Endothelial cell of umbilical vein (primary cell): ENCODE results near the gene MAN2A1. TPM values are rescaled to one million over a fixed set of nuclear protein-coding genes. Genes with fewer than 3 reads are reported as not detected.

ENCODE experiments used
- BruUV-seq: library from RNA; stranded (reverse); fragments of 400-500 nt; replicated peaks from 2 replicates; lab custom pipeline; 2021; lab: Mats Ljungman, UMichigan
- CTCF ChIA-PET: fragments of 300-600, 350-600 bp; sonication (Branson Sonifier 250); formaldehyde crosslinking; loops from one replicate; lab custom pipeline; 2021; ENCODE audit warnings: antibody characterized with exemption, inconsistent platforms; lab: Charles Lee
- POLR2A ChIA-PET: fragments of 300-600, 350-600 bp; sonication (Branson Sonifier 250); formaldehyde crosslinking; loops from one replicate; lab custom pipeline; 2021; ENCODE audit warnings: antibody characterized with exemption, inconsistent platforms; lab: Charles Lee
- DNase-seq: peaks from one replicate; pipeline ENCODE4 v3.0.0-alpha.2; 2011; ENCODE audit warnings: low read depth, low spot score
- FAIRE-seq: peaks from 2 replicates; lab custom pipeline; 2011; peaks lifted over from hg19 to GRCh38; lab: Jason Lieb, UNC
- H2AFZ ChIP-seq: 2 replicates; pipeline ENCODE4 v1.6.0; 2012; ENCODE audit warnings: low read depth, low read length, control low read depth, inconsistent platforms
- H3K27ac ChIP-seq: 2 replicates; pipeline ENCODE4 v1.5.1; 2011; ENCODE audit warnings: low read depth, mild to moderate bottlenecking, control low read depth, low read length, moderate library complexity; ENCODE audit not compliant: insufficient read depth
- H3K27me3 ChIP-seq, 2 experiments: 2 replicates each; pipeline versions ENCODE4 v1.6.0 to v1.6.1; 2011; ENCODE audit warnings: low read length in 2 of 2, mixed read lengths in 1 of 2; ENCODE audit not compliant: control insufficient read depth in 2 of 2, insufficient read depth in 2 of 2
- H3K36me3 ChIP-seq, 2 experiments: 2 replicates in 1 of 2; 3 replicates in 1 of 2; pipeline ENCODE4 v1.5.1; 2011; ENCODE audit warnings: low read length in 2 of 2, mild to moderate bottlenecking in 1 of 2, moderate library complexity in 1 of 2; ENCODE audit not compliant: control insufficient read depth in 2 of 2, insufficient read depth in 2 of 2; ENCODE audit errors: extremely low read depth in 1 of 2
- H3K4me1 ChIP-seq: 3 replicates; pipeline ENCODE4 v1.5.1; 2011; ENCODE audit warnings: mild to moderate bottlenecking, low read length; ENCODE audit not compliant: control insufficient read depth, insufficient read depth; ENCODE audit errors: extremely low read depth
- H3K4me2 ChIP-seq: 2 replicates; pipeline ENCODE4 v1.6.1; 2011; ENCODE audit warnings: low read length, control low read depth, mixed read lengths; ENCODE audit not compliant: insufficient read depth
- H3K4me3 ChIP-seq, 3 experiments: fragments of 200-600 bp in 1 of 3; sonication (generic), shearing (Covaris generic) in 1 of 3; replicated peaks in 1 of 3; 2 replicates each; pipeline ENCODE4 v1.5.1; 2011 to 2016; ENCODE audit warnings: control low read depth in 3 of 3, low read length in 3 of 3, mild to moderate bottlenecking in 2 of 3, inconsistent platforms in 1 of 3, low read depth in 1 of 3, moderate library complexity in 1 of 3; ENCODE audit not compliant: insufficient read depth in 1 of 3
- H3K79me2 ChIP-seq: 2 replicates; pipeline ENCODE4 v1.6.0; 2012; ENCODE audit warnings: low read length, inconsistent platforms; ENCODE audit not compliant: control insufficient read depth, insufficient read depth
- H3K9ac ChIP-seq: replicated peaks from 2 replicates; pipeline ENCODE3; 2011; ENCODE audit warnings: low read length, control low read depth; ENCODE audit not compliant: insufficient read depth; ENCODE audit errors: extremely low read depth
- H3K9me1 ChIP-seq: replicated peaks from 3 replicates; pipeline ENCODE4 v1.6.0; 2011; ENCODE audit warnings: mild to moderate bottlenecking, low read length; ENCODE audit not compliant: control insufficient read depth, insufficient read depth; ENCODE audit errors: extremely low read depth
- H3K9me3 ChIP-seq: replicated peaks from 2 replicates; pipeline ENCODE4 v1.5.1; 2012; ENCODE audit warnings: low read length, inconsistent platforms; ENCODE audit not compliant: control insufficient read depth, insufficient read depth
- H4K20me1 ChIP-seq: replicated peaks from 2 replicates; pipeline ENCODE3; 2011; ENCODE audit warnings: mild to moderate bottlenecking, low read length; ENCODE audit not compliant: control insufficient read depth, insufficient read depth; ENCODE audit errors: extremely low read depth
- EZH2 ChIP-seq: IDR thresholded peaks from 2 replicates; pipeline ENCODE4 v1.6.1; 2012; ENCODE audit warnings: borderline replicate concordance, low read depth, mild to moderate bottlenecking, moderate library complexity, low read length, inconsistent platforms; ENCODE audit not compliant: severe bottlenecking
- FOS ChIP-seq: IDR thresholded peaks from 2 replicates; pipeline ENCODE4 v1.6.1; 2011; ENCODE audit warnings: mild to moderate bottlenecking, low read length, moderate library complexity, borderline replicate concordance; ENCODE audit not compliant: insufficient read depth
- GATA2 ChIP-seq: IDR thresholded peaks from 2 replicates; pipeline ENCODE4 v1.7.0; 2011; ENCODE audit warnings: low read depth, mild to moderate bottlenecking, moderate library complexity, mixed read lengths, low read length; ENCODE audit not compliant: insufficient read length, insufficient read depth
- JUN ChIP-seq: IDR thresholded peaks from 2 replicates; pipeline ENCODE4 v1.6.1; 2011; ENCODE audit warnings: borderline replicate concordance, low read depth; ENCODE audit not compliant: insufficient read length, insufficient read depth
- MYC ChIP-seq: IDR thresholded peaks from one replicate; pipeline ENCODE4 v1.6.1; 2011; ENCODE audit warnings: mild to moderate bottlenecking, low read depth, low read length
- POLR2A ChIP-seq: IDR thresholded peaks from 2 replicates; pipeline ENCODE4 v1.6.1; 2012; ENCODE audit warnings: low read depth, mild to moderate bottlenecking, control low read depth, low read length
- POLR2AphosphoS5 ChIP-seq: IDR thresholded peaks from 2 replicates; pipeline ENCODE4 v1.6.1; 2012; ENCODE audit warnings: low read depth, mild to moderate bottlenecking, control low read depth, low read length, moderate library complexity; ENCODE audit not compliant: insufficient read depth
- dilution Hi-C: fragments of 300-500 bp; cut with MboI; formaldehyde crosslinking; loops from one replicate; pipeline ENCODE4 v1.15.0; 2019; ENCODE audit warnings: low sequenced_read_pairs; ENCODE audit not compliant: extremely low pct_ligation_motif_present
- intact Hi-C: fragments of 100-400 bp; cut with micrococcal nuclease; formaldehyde crosslinking; loops from one replicate; pipeline ENCODE4 v1.10.0; 2022
- polyA plus RNA-seq, 4 experiments: library from polyadenylated mRNA; depleted of rRNA in 3 of 4; stranded (reverse) in 3 of 4; unstranded in 1 of 4; fragments of >200 nt; gene quantifications; 2 replicates each; pipeline versions ENCODE4 v1.2.1 to v1.2.3, GENCODE V29; 2011 to 2012; ENCODE audit warnings: missing spikeins in 1 of 4
- total RNA-seq: library from RNA; stranded (reverse); gene quantifications from 2 replicates; pipeline ENCODE4 v1.2.3, GENCODE V29; 2021
- TF ChIP-seq, protein P1 (sequence below): IDR thresholded peaks from 2 replicates; pipeline ENCODE4 v1.6.1; 2011; ENCODE audit not compliant: insufficient read depth, insufficient read length
- TF ChIP-seq, protein P2 (sequence below), 2 donors: IDR thresholded peaks; 1 replicate in 1 of 2; 2 replicates in 1 of 2; pipeline ENCODE4 v1.5.1; 2011; ENCODE audit warnings: low read length in 2 of 2, mild to moderate bottlenecking in 2 of 2, moderate library complexity in 2 of 2, control low read depth in 1 of 2, inconsistent platforms in 1 of 2, low read depth in 1 of 2; ENCODE audit not compliant: insufficient read depth in 1 of 2; ENCODE audit errors: extremely low read depth in 1 of 2

Gene MAN2A1
- total and polyA plus RNA-seq, 2 donors (not counting 3 experiments of a cell fraction or from before 2014, with no cell fraction given): 20.8 to 54.8 TPM

DNA sequence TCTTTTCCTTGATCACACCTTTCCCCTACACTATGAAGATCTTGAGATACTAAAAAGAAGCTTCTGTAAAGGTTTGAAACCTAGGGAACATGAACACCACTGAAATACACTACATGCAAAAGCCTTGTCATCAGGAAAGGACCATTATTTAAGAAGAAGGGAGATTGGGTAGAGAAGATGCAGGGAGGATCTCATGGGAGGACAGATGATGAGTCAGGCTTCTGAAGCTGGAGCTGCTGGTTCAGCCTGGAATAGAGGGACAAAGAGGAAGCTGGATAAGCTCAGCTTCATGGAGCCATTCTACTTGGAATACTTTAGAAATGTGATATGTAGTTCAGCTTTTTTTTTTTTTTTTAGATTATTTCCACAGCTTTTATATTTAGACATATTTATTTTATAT is 169.8 kb downstream of the MAN2A1 start:
- Histone ChIP-seq H3K9me3 (no peaks in the 10 kb centered on the region), H3K36me3 (no peaks in the 10 kb centered on the region), H3K79me2 (no peaks in the 10 kb centered on the region), H3K27ac (no peak overlapping the region), H3K27me3 (no peaks in the 10 kb centered on the region), H2AFZ (no peak overlapping the region), H3K9ac (no peak overlapping the region), H4K20me1 (no peaks in the 10 kb centered on the region), H3K4me2 (no peak overlapping the region), H3K4me3 (no peak overlapping the region), H3K9me1 (no peaks in the 10 kb centered on the region), H3K4me1 (peaks cover 14% of the 10 kb centered on the region)
- BruUV-seq: no TSS peak
- no peak for DNase-seq
- dilution Hi-C loops: no loop called here
- TF ChIP-seq EZH2: no peak
- TF ChIP-seq POLR2AphosphoS5: no peak
- TF ChIP-seq MYC: no peak
- TF ChIP-seq POLR2A: no peak
- TF ChIP-seq, protein P1, sequence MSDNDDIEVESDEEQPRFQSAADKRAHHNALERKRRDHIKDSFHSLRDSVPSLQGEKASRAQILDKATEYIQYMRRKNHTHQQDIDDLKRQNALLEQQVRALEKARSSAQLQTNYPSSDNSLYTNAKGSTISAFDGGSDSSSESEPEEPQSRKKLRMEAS: no peak
- TF ChIP-seq FOS: no peak
- TF ChIP-seq JUN: no peak
- no peak for TF ChIP-seq GATA2
- TF ChIP-seq, protein P2, sequence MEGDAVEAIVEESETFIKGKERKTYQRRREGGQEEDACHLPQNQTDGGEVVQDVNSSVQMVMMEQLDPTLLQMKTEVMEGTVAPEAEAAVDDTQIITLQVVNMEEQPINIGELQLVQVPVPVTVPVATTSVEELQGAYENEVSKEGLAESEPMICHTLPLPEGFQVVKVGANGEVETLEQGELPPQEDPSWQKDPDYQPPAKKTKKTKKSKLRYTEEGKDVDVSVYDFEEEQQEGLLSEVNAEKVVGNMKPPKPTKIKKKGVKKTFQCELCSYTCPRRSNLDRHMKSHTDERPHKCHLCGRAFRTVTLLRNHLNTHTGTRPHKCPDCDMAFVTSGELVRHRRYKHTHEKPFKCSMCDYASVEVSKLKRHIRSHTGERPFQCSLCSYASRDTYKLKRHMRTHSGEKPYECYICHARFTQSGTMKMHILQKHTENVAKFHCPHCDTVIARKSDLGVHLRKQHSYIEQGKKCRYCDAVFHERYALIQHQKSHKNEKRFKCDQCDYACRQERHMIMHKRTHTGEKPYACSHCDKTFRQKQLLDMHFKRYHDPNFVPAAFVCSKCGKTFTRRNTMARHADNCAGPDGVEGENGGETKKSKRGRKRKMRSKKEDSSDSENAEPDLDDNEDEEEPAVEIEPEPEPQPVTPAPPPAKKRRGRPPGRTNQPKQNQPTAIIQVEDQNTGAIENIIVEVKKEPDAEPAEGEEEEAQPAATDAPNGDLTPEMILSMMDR (IDR thresholded peaks at IDR 0.05; ENCODE audit: extremely low read depth in 1 of 2, insufficient read depth in 1 of 2, low read depth in 1 of 2, low read length in 2 of 2): no peak
- no peak for FAIRE-seq
- CTCF ChIA-PET: interaction anchor here (0.9 to 1.3 kb wide), 2 partner anchors 15 to 171 kb away, joined by 3 read pairs; no protein-coding TSS in a partner anchor
- POLR2A ChIA-PET: no interaction called here
- intact Hi-C loops: no loop called here
